Mesenchymal stem cell (in vitro differentiated cells and primary cell): Measurements from ENCODE around the gene TSPAN5.
A peak's percentile ranks its signal among the peaks of the same experiment; 100 is the strongest.

Experiments used
- DNase-seq: peaks from one replicate; pipeline ENCODE4 v3.0.0-alpha.2; 2013
- H2AFZ ChIP-seq: one replicate; pipeline ENCODE4 v1.6.1; 2013; ENCODE audit warnings: low read depth, mild to moderate bottlenecking, control low read depth, inconsistent platforms, low read length, moderate library complexity
- H2AK5ac ChIP-seq: 2 replicates; pipeline ENCODE4 v1.6.1; 2013; ENCODE audit warnings: low read length, moderate library complexity, mild to moderate bottlenecking, inconsistent platforms; ENCODE audit not compliant: severe bottlenecking
- H2BK120ac ChIP-seq: one replicate; pipeline ENCODE4 v1.6.1; 2013; ENCODE audit warnings: low read depth, mild to moderate bottlenecking, inconsistent platforms, low read length, moderate library complexity
- H2BK12ac ChIP-seq, 2 experiments: one replicate each; pipeline ENCODE4 v1.6.1; 2013; ENCODE audit warnings: inconsistent platforms in 2 of 2, low read length in 2 of 2, mild to moderate bottlenecking in 2 of 2, moderate library complexity in 2 of 2, control low read depth in 1 of 2
- H2BK15ac ChIP-seq: one replicate; pipeline ENCODE4 v1.6.1; 2013; ENCODE audit warnings: mild to moderate bottlenecking, low read depth, inconsistent platforms; ENCODE audit not compliant: poor library complexity, severe bottlenecking
- H2BK5ac ChIP-seq: 2 replicates; pipeline ENCODE4 v1.6.1; 2013; ENCODE audit warnings: low read depth, mild to moderate bottlenecking, low read length, control low read depth, inconsistent platforms; ENCODE audit not compliant: poor library complexity, severe bottlenecking
- H3K14ac ChIP-seq, 2 experiments: one replicate each; pipeline ENCODE4 v1.6.1; 2013; ENCODE audit warnings: inconsistent platforms in 2 of 2, low read length in 2 of 2, control low read depth in 1 of 2, mild to moderate bottlenecking in 1 of 2, moderate library complexity in 1 of 2
- H3K18ac ChIP-seq, 2 experiments: one replicate each; pipeline ENCODE4 v1.6.1; 2013; ENCODE audit warnings: inconsistent platforms in 2 of 2, low read length in 2 of 2, control low read depth in 1 of 2, low read depth in 1 of 2, mild to moderate bottlenecking in 1 of 2
- H3K23ac ChIP-seq, 2 experiments: one replicate each; pipeline ENCODE4 v1.6.1; 2013; ENCODE audit warnings: inconsistent platforms in 2 of 2, low read length in 2 of 2, mild to moderate bottlenecking in 2 of 2, moderate library complexity in 2 of 2, control low read depth in 1 of 2
- H3K27ac ChIP-seq: 2 replicates; pipeline ENCODE4 v1.5.1; 2013; ENCODE audit warnings: mild to moderate bottlenecking, moderate library complexity, low read length, control low read depth, inconsistent platforms; ENCODE audit not compliant: poor library complexity, severe bottlenecking
- H3K27me3 ChIP-seq, 2 experiments: 2 replicates each; pipeline versions ENCODE4 v1.6.1 to v1.7.0; 2013; ENCODE audit warnings: low read length in 2 of 2, mild to moderate bottlenecking in 2 of 2, moderate library complexity in 2 of 2, control low read depth in 1 of 2, inconsistent platforms in 1 of 2; ENCODE audit not compliant: control insufficient read depth in 1 of 2, insufficient read depth in 1 of 2
- H3K36me3 ChIP-seq, 2 experiments: 2 replicates each; pipeline versions ENCODE4 v1.6.1 to v1.7.0; 2013; ENCODE audit warnings: low read length in 2 of 2, control low read depth in 1 of 2, inconsistent platforms in 1 of 2, low read depth in 1 of 2, mild to moderate bottlenecking in 1 of 2; ENCODE audit not compliant: insufficient read depth in 2 of 2, control insufficient read depth in 1 of 2
- H3K4ac ChIP-seq, 2 experiments: one replicate each; pipeline ENCODE4 v1.6.1; 2013; ENCODE audit warnings: inconsistent platforms in 2 of 2, low read length in 2 of 2, mild to moderate bottlenecking in 2 of 2, moderate library complexity in 2 of 2, control low read depth in 1 of 2, low read depth in 1 of 2
- H3K4me1 ChIP-seq: 2 replicates; pipeline ENCODE4 v1.6.1; 2013; ENCODE audit warnings: low read depth, low read length, control low read depth; ENCODE audit not compliant: control insufficient read depth, insufficient read depth
- H3K4me2 ChIP-seq: 2 replicates; pipeline ENCODE4 v1.6.1; 2013; ENCODE audit warnings: low read length, mild to moderate bottlenecking, inconsistent platforms; ENCODE audit not compliant: poor library complexity, severe bottlenecking
- H3K4me3 ChIP-seq, 2 experiments: 2 replicates each; pipeline versions ENCODE4 v1.5.1 to v1.7.0; 2013; ENCODE audit warnings: low read length in 2 of 2, mild to moderate bottlenecking in 2 of 2, control low read depth in 1 of 2, low read depth in 1 of 2; ENCODE audit not compliant: insufficient read depth in 1 of 2
- H3K79me1 ChIP-seq: replicated peaks from 2 replicates; pipeline ENCODE4 v1.6.1; 2013; ENCODE audit warnings: mild to moderate bottlenecking, control low read depth, low read length, inconsistent platforms; ENCODE audit not compliant: poor library complexity, severe bottlenecking
- H3K9ac ChIP-seq: 2 replicates; pipeline ENCODE4 v1.7.0; 2013; ENCODE audit warnings: mild to moderate bottlenecking, low read length, moderate library complexity
- H3K9me3 ChIP-seq: 2 replicates; pipeline ENCODE4 v1.7.0; 2013; ENCODE audit warnings: mild to moderate bottlenecking, low read length; ENCODE audit not compliant: control insufficient read depth
- H4K8ac ChIP-seq: one replicate; pipeline ENCODE4 v1.6.1; 2013; ENCODE audit warnings: inconsistent platforms, mild to moderate bottlenecking, low read length, moderate library complexity
- H4K91ac ChIP-seq: one replicate; pipeline ENCODE4 v1.6.1; 2013; ENCODE audit warnings: mild to moderate bottlenecking, low read length, inconsistent platforms
- WGBS: methylation state at CpG from one replicate; pipeline ENCODE4 v1.1.7; 2013; ENCODE audit warnings: mixed read lengths; 5-methylcytosine and 5-hydroxymethylcytosine counted together

The TSPAN5 gene

GRCh38 chr4:98557194-98557892 is 101.1 kb downstream of the TSPAN5 start:
- no peaks in the 10 kb centered on the region for H3K27me3 ChIP-seq
- H3K4me1 ChIP-seq, result peaks cover 4% of the 10 kb centered on the region
- H3K27ac ChIP-seq, result no peak overlapping the region
- WGBS, result 76% methylated on average over 6 of the region's 7 CpGs
- no peak overlapping the region for H3K4me3 ChIP-seq
- H2BK15ac ChIP-seq, result no peak overlapping the region
- peak overlapping the region in 1 of 2 experiments; percentile 11 for H3K18ac ChIP-seq
- H4K8ac ChIP-seq, result no peak overlapping the region
- no peak overlapping the region for H2BK5ac ChIP-seq
- no peak overlapping the region for H3K4ac ChIP-seq
- DNase-seq, result peak; percentile 50
- no peak overlapping the region for H2AK5ac ChIP-seq
- H3K9me3 ChIP-seq, result no peaks in the 10 kb centered on the region
- H3K4me2 ChIP-seq, result no peak overlapping the region
- no peak overlapping the region for H2AFZ ChIP-seq
- peaks cover 4 to 7% of the 10 kb centered on the region in 2 experiments for H3K36me3 ChIP-seq
- H4K91ac ChIP-seq, result no peak overlapping the region
- H3K79me1 ChIP-seq, result peaks cover 14% of the 10 kb centered on the region
- no peak overlapping the region for H3K23ac ChIP-seq
- H3K9ac ChIP-seq, result no peak overlapping the region
- no peak overlapping the region for H3K14ac ChIP-seq
- no peak overlapping the region for H2BK120ac ChIP-seq
- no peak overlapping the region for H2BK12ac ChIP-seq

GRCh38 chr4:98556451-98556850 is 102.0 kb downstream of the TSPAN5 start:
- Histone ChIP-seq H3K4ac (no peak overlapping the region), H4K8ac (no peak overlapping the region)
- no peak for DNase-seq

DNA sequence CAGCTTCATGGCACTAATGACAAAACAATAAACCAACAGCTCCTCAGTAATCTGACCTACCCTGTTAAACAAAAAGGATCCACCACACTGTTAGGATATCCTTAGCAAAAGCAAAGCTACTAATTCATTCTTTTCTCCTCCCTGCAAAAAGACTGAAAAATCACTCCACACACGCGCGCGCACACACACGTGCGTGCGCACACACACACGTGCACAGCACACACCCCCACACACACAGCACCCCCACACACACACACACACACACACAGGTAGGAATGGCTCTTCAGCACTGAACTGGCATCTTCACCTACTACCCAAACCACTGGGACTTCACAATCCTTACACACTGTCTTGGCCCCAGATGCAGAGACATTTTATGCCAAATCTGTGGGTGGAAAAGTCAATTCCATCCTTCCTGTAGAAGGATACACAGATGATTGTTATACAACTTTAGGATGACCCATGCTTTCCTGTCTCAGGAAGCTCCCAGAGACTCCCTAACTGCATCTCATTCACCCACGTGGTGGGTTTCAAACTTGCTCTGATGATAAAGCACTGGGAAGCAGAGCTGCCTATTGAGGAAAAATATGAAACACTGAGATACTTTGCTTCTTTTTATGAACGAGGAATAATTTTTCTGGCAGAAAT is 102.5 kb downstream of the TSPAN5 start:
- no peaks in the 10 kb centered on the region for H3K27me3 ChIP-seq
- H3K36me3 ChIP-seq, result peaks cover 0 to 3% of the 10 kb centered on the region in 2 experiments
- H2BK120ac ChIP-seq, result no peak overlapping the region
- peak overlapping the region in 1 of 2 experiments; percentile 89 for H2BK12ac ChIP-seq
- H3K18ac ChIP-seq, result peak overlapping the region in 1 of 2 experiments; percentile 78
- no peak overlapping the region for H3K4me2 ChIP-seq
- peak overlapping the region in 1 of 2 experiments; percentile 97 for H3K14ac ChIP-seq
- 88% methylated on average over 9 of the region's 10 CpGs for WGBS
- H2AK5ac ChIP-seq, result no peak overlapping the region
- no peak overlapping the region for H3K4me3 ChIP-seq
- H3K9ac ChIP-seq, result peak overlapping the region; percentile 68
- H2BK5ac ChIP-seq, result no peak overlapping the region
- H2AFZ ChIP-seq, result no peak overlapping the region
- no peak for DNase-seq
- H3K23ac ChIP-seq, result peak overlapping the region in 1 of 2 experiments; percentile 59
- H3K27ac ChIP-seq, result no peak overlapping the region
- no peaks in the 10 kb centered on the region for H3K9me3 ChIP-seq
- H2BK15ac ChIP-seq, result no peak overlapping the region
- no peak overlapping the region for H3K4ac ChIP-seq
- H3K79me1 ChIP-seq, result peaks cover 7% of the 10 kb centered on the region
- peaks cover 4% of the 10 kb centered on the region for H3K4me1 ChIP-seq
- peak overlapping the region; percentile 81 for H4K8ac ChIP-seq
- H4K91ac ChIP-seq, result no peak overlapping the region

More at GRCh38 chr4:98556451-98556850, 102.0 kb downstream of the TSPAN5 start:
- H3K79me1 ChIP-seq, result peaks cover 9% of the 10 kb centered on the region
- no peak overlapping the region for H2AK5ac ChIP-seq
- H2BK12ac ChIP-seq, result no peak overlapping the region
- no peak overlapping the region for H3K27ac ChIP-seq
- no peak overlapping the region for H3K4me3 ChIP-seq
- WGBS, result no CpG with 5 or more reads among the region's 2 CpGs
- no peak overlapping the region for H2BK15ac ChIP-seq
- no peak overlapping the region for H2AFZ ChIP-seq
- peaks cover 0 to 3% of the 10 kb centered on the region in 2 experiments for H3K36me3 ChIP-seq
- H3K27me3 ChIP-seq, result no peaks in the 10 kb centered on the region
- H3K18ac ChIP-seq, result no peak overlapping the region
- no peak overlapping the region for H4K91ac ChIP-seq
- no peaks in the 10 kb centered on the region for H3K9me3 ChIP-seq
- no peak overlapping the region for H3K23ac ChIP-seq
- H3K9ac ChIP-seq, result peak overlapping the region; percentile 68
- no peak overlapping the region for H2BK5ac ChIP-seq
- peaks cover 4% of the 10 kb centered on the region for H3K4me1 ChIP-seq
- H3K4me2 ChIP-seq, result no peak overlapping the region
- H2BK120ac ChIP-seq, result no peak overlapping the region
- H3K14ac ChIP-seq, result no peak overlapping the region

- H4K8ac ChIP-seq, result peak overlapping the region; percentile 87
- no peak for DNase-seq
- H3K79me1 ChIP-seq, result peaks cover 18% of the 10 kb centered on the region
- peaks cover 0 to 3% of the 10 kb centered on the region in 2 experiments for H3K36me3 ChIP-seq
- peak overlapping the region; percentile 13 to 77 for H3K4ac ChIP-seq
- no peak overlapping the region for H2BK120ac ChIP-seq
- WGBS, result 59% methylated on average over 13 of the region's 17 CpGs
- H4K91ac ChIP-seq, result peak overlapping the region; percentile 41
- H3K4me2 ChIP-seq, result no peak overlapping the region
- H2BK15ac ChIP-seq, result no peak overlapping the region
- H3K27ac ChIP-seq, result peak overlapping the region; percentile 19
- no peak overlapping the region for H2BK5ac ChIP-seq
- H3K23ac ChIP-seq, result no peak overlapping the region
- no peak overlapping the region for H2BK12ac ChIP-seq
- H3K9me3 ChIP-seq, result no peaks in the 10 kb centered on the region
- no peaks in the 10 kb centered on the region for H3K27me3 ChIP-seq
- no peak overlapping the region for H2AFZ ChIP-seq
- H2AK5ac ChIP-seq, result no peak overlapping the region
- H3K4me3 ChIP-seq, result peak overlapping the region in 1 of 2 experiments; percentile 80
- peak overlapping the region; percentile 2 to 37 for H3K18ac ChIP-seq
- H3K9ac ChIP-seq, result peak overlapping the region; percentile 88
- H3K14ac ChIP-seq, result no peak overlapping the region
- peaks cover 3% of the 10 kb centered on the region for H3K4me1 ChIP-seq
Observed at GRCh38 chr4:98546910-98547594, 111.4 kb downstream of the TSPAN5 start.
